Effector memory CD8-positive, alpha-beta T cell (primary cell): Measurements from ENCODE around the gene ULK3.
"Not testable (repeated sequence)": the region's sequence is repeated elsewhere in the genome, so short reads cannot be mapped to it uniquely, and the experiment has no call there.

Source experiments
- ATAC-seq: fragments of 150-1000 bp; cut with Tn5 transposase; replicated peaks from 2 replicates; pipeline ENCODE4 v1.10.0; 2021; ENCODE audit warnings: mild to moderate bottlenecking, moderate library complexity
- DNase-seq, 3 experiments: peaks; one replicate each; pipeline ENCODE4 v3.0.0; 2021
- H3K27ac Mint-ChIP-seq, 2 donors: one replicate each; pipeline ENCODE4 v1.8.0; 2022; ENCODE audit warnings: mild to moderate bottlenecking in 2 of 2, mixed read lengths in 2 of 2, moderate library complexity in 2 of 2
- H3K27me3 Mint-ChIP-seq, 2 donors: one replicate each; pipeline ENCODE4 v1.8.0; 2022; ENCODE audit warnings: mixed read lengths in 2 of 2
- H3K36me3 Mint-ChIP-seq: one replicate; pipeline ENCODE4 v1.8.0; 2022; ENCODE audit warnings: mild to moderate bottlenecking, moderate library complexity, mixed read lengths; ENCODE audit not compliant: insufficient read depth
- H3K4me1 Mint-ChIP-seq, 2 donors: one replicate each; pipeline ENCODE4 v1.8.0; 2022; ENCODE audit warnings: low read depth in 2 of 2, mixed read lengths in 2 of 2
- H3K4me3 Mint-ChIP-seq, 2 donors: one replicate each; pipeline ENCODE4 v1.8.0; 2022; ENCODE audit warnings: mild to moderate bottlenecking in 2 of 2, mixed read lengths in 2 of 2, moderate library complexity in 2 of 2
- H3K9me3 Mint-ChIP-seq, 2 donors: one replicate each; pipeline ENCODE4 v1.8.0; 2022; ENCODE audit warnings: mixed read lengths in 2 of 2
- total RNA-seq, 9 experiments: gene quantifications; one replicate each; lab custom pipeline; 2026; lab: John Stamatoyannopoulos, UW

ULK3 gene
- 65.1 to 105 (median 82.3) reads per million in 9 experiments for total RNA-seq

DNA sequence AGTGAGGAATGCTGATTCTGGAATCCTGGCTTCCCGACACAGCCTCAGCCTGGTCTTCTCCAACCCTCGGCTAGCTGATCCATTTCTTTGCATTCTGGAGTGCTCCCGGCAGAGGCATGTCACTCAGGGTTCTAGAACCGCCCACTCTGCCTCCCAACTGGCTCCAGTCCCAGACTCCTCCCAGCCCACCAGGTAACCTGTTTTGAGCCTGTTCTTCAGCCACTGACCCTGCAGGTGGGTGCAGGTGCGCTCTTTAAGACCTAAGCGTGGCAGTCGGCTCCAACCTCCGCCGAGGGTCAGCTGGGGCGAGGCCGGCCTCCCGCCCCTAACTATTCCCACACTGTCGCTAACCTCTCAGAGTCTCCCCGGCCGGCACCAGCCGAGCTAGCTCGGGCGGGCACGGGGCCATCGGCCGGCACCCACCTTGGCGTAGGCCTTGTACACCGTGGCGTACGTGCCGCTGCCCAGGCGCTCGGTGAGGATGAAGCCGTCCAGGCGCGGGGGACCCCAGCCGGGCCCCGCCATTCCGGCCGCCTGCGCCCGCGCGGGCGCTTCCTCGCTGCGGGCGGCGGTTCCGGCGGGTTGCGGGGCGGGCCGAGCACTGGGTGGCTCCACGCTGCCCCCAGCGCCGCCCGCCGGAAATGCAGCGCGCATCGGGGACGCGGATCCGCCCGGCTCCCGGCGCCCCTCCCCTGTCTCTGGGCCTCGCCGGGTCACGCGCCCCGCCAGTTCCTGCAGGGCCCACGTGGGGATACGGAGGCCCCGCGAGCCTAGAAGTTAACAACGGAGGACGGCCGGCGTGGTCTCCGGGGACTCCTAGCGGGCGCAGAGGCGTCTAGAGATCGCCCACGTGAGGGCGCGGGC lies at the start of gene ULK3:
Gene ULK3 (minus strand): TSS at position 576 of the 864 bp plus-strand sequence. CDS start 51 bp downstream, at position 525.
- H3K4me3 Mint-ChIP-seq: peak within 1 kb of the TSS; percentile 83 to 85
- DNase-seq: peak; percentile 92 to 95 (median 94)
- H3K4me1 Mint-ChIP-seq: peaks cover 41 to 42% of the 10 kb centered on the region in 2 donors
- H3K27ac Mint-ChIP-seq: peak within 1 kb of the TSS; percentile 84 to 90
- ATAC-seq: peak; percentile 88
- no peaks in the 10 kb centered on the region for H3K9me3 Mint-ChIP-seq
- H3K27me3 Mint-ChIP-seq: no peaks in the 10 kb centered on the region
- peaks cover 43% of the 10 kb centered on the region for H3K36me3 Mint-ChIP-seq

GRCh38 chr15:74892313-74892712 lies 49.4 kb upstream of the ULK3 start:
- peaks cover 29 to 35% of the 10 kb centered on the region in 2 donors for H3K4me1 Mint-ChIP-seq
- peaks cover 16% of the 10 kb centered on the region for H3K36me3 Mint-ChIP-seq
- H3K4me3 Mint-ChIP-seq: peak overlapping the region in 1 of 2 donors; percentile 81
- no peaks in the 10 kb centered on the region for H3K9me3 Mint-ChIP-seq
- H3K27ac Mint-ChIP-seq: peak overlapping the region in 1 of 2 donors; percentile 96
- ATAC-seq (no peak), DNase-seq (no peak)
- H3K27me3 Mint-ChIP-seq: no peaks in the 10 kb centered on the region

GRCh38 chr15:74891469-74891868 lies 48.5 kb upstream of the ULK3 start:
- Mint-ChIP-seq H3K4me1 (peaks cover 29 to 35% of the 10 kb centered on the region in 2 donors), H3K27ac (no peak overlapping the region), H3K27me3 (no peaks in the 10 kb centered on the region), H3K4me3 (peak overlapping the region; percentile 88 to 94), H3K9me3 (no peaks in the 10 kb centered on the region), H3K36me3 (peaks cover 16% of the 10 kb centered on the region)
- no peak for DNase-seq
- no peak for ATAC-seq

GRCh38 chr15:74890665-74890960 lies 47.7 kb upstream of the ULK3 start:
- H3K4me1 Mint-ChIP-seq: peaks cover 29 to 35% of the 10 kb centered on the region in 2 donors
- DNase-seq: no peak

GRCh38 chr15:74889883-74890664 lies 47.1 kb upstream of the ULK3 start, which contains the start of gene MPI:
TSS of gene MPI (plus strand) at chr15:74890042. CDS start at chr15:74890074, 32 bp downstream.
- Mint-ChIP-seq H3K36me3 (peaks cover 16% of the 10 kb centered on the region), H3K4me1 (peaks cover 29 to 35% of the 10 kb centered on the region in 2 donors), H3K27me3 (no peaks in the 10 kb centered on the region), H3K27ac (peak within 1 kb of the TSS; percentile 91 to 96), H3K4me3 (peak within 1 kb of the TSS; percentile 88 to 94), H3K9me3 (no peaks in the 10 kb centered on the region)
- DNase-seq: peak; percentile 79 to 83 (median 80)
- peak; percentile 95 for ATAC-seq

More at GRCh38 chr15:74890665-74890960, 47.7 kb upstream of the ULK3 start:
- Mint-ChIP-seq H3K9me3 (no peaks in the 10 kb centered on the region), H3K36me3 (peaks cover 16% of the 10 kb centered on the region), H3K27me3 (no peaks in the 10 kb centered on the region), H3K27ac (peak overlapping the region; percentile 74 to 96), H3K4me3 (peak overlapping the region; percentile 88 to 94)
- no peak for ATAC-seq

- Mint-ChIP-seq H3K9me3 (no peaks in the 10 kb centered on the region), H3K27me3 (no peaks in the 10 kb centered on the region), H3K36me3 (peaks cover 16% of the 10 kb centered on the region), H3K27ac (peak overlapping the region; percentile 91 to 96), H3K4me3 (peak overlapping the region; percentile 88 to 94), H3K4me1 (peaks cover 32 to 38% of the 10 kb centered on the region in 2 donors)
- DNase-seq (no peak), ATAC-seq (no peak)
Observed at GRCh38 chr15:74889390-74889882, 46.5 kb upstream of the ULK3 start.

- Mint-ChIP-seq H3K9me3 (no peaks in the 10 kb centered on the region), H3K36me3 (peaks cover 14% of the 10 kb centered on the region), H3K4me3 (peak overlapping the region in 1 of 2 donors; percentile 88), H3K27ac (peak overlapping the region in 1 of 2 donors; percentile 91), H3K27me3 (no peaks in the 10 kb centered on the region), H3K4me1 (peaks cover 36% of the 10 kb centered on the region in 2 donors)
- ATAC-seq (no peak), DNase-seq (no peak)
Observed at GRCh38 chr15:74888716-74889115, 45.8 kb upstream of the ULK3 start.

DNA sequence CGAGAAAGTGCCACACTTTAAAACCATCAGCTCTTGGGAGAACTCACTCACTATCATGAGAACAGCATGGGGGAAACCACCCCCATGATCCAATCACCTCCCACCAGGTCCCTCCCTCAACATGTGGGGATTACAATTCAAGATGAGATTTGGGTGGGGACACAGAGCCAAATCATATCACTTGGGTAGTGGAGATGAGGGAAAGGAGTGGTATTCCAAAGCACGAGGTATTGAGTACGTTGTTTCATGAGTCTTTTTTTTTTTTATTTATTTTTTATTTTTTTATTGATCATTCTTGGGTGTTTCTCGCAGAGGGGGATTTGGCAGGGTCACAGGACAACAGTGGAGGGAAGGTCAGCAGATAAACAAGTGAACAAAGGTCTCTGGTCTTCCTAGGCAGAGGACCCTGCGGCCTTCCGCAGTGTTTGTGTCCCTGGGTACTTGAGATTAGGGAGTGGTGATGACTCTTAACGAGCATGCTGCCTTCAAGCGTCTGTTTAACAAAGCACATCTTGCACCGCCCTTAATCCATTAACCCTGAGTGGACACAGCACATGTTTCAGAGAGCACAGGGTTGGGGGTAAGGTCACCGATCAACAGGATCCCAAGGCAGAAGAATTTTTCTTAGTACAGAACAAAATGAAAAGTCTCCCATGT lies 44.7 kb upstream of the ULK3 start:
- not testable (repeated sequence) for H3K36me3 Mint-ChIP-seq, ATAC-seq, H3K4me3 Mint-ChIP-seq, H3K9me3 Mint-ChIP-seq, H3K27ac Mint-ChIP-seq, DNase-seq, H3K27me3 Mint-ChIP-seq
- peaks cover 26% of the 10 kb centered on the region in 2 donors for H3K4me1 Mint-ChIP-seq

GRCh38 chr15:74885461-74885860 lies 42.5 kb upstream of the ULK3 start:
- DNase-seq (no peak), ATAC-seq (no peak)
- Mint-ChIP-seq H3K4me1 (peaks cover 19 to 20% of the 10 kb centered on the region in 2 donors), H3K27ac (no peak overlapping the region), H3K9me3 (no peaks in the 10 kb centered on the region), H3K36me3 (peaks cover 3% of the 10 kb centered on the region), H3K4me3 (no peak overlapping the region), H3K27me3 (no peaks in the 10 kb centered on the region)

DNA sequence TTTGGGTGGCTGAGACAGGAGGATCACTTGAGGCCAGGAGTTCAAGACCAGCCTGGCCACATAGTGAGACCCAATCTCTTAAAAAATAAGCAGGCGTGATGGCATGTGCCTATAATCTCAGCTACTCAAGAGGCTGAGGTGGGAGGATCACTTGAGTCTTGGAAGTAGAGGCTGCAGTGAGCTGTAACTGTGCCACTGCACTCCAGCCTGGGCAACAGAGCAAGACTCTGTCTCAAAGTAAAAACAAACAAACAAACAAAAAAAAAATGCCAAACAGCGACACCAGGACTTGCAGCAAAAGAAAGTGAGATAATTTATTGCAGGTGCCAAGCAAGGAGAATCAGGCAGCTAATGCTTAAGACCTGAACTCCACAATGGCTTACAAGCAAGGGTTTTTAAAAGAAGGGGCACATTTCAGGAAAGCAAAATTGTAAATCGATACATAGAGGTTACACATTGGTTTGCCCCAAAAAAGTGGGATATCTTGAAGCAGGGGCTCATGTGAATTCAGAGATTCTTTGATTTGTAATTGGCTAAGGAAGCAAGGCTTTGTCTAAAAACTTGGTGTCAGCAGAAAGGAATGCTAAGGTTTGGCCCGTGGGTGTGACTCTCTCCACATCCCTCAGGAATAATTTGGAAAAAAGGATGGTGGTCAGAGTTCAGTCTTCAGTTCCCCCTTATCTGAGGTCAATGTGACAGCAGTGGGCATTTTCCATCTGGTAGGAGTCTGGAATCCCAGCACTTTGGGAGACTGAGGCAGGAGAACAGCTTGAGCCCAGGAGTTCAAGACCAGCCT lies 41.7 kb upstream of the ULK3 start:
- no peaks in the 10 kb centered on the region for H3K9me3 Mint-ChIP-seq
- no peak for DNase-seq
- peaks cover under 1% of the 10 kb centered on the region for H3K36me3 Mint-ChIP-seq
- H3K4me1 Mint-ChIP-seq: peaks cover 12 to 14% of the 10 kb centered on the region in 2 donors
- no peak for ATAC-seq
- H3K27me3 Mint-ChIP-seq: no peaks in the 10 kb centered on the region
- no peak overlapping the region for H3K4me3 Mint-ChIP-seq
- H3K27ac Mint-ChIP-seq: no peak overlapping the region

DNA sequence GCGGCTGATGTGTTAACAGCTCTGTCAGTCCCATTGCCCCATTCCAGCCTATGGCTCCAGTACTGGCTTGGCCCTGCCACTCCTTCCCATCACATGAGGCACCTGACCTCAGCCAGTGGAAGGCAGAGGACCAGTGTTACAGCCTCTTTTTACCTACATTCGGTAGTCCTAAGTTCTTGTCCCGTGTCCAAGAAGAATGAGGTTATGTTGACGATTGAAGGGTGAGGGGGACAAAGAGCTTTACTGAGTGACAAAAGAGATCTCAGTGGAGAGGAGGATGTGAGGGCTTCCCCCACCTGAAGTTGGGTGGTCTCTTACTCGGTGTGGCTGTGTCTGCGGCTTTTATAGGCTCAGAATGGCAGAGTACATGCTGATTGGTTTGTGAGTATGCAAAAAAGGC lies 39.6 kb upstream of the ULK3 start:
- H3K27ac Mint-ChIP-seq: no peak overlapping the region
- no peak overlapping the region for H3K4me3 Mint-ChIP-seq
- ATAC-seq (no peak), DNase-seq (no peak)
- no peaks in the 10 kb centered on the region for H3K9me3 Mint-ChIP-seq
- H3K27me3 Mint-ChIP-seq: no peaks in the 10 kb centered on the region
- H3K36me3 Mint-ChIP-seq: no peaks in the 10 kb centered on the region
- H3K4me1 Mint-ChIP-seq: peaks cover 5 to 9% of the 10 kb centered on the region in 2 donors

- Mint-ChIP-seq H3K36me3 (peaks cover 18% of the 10 kb centered on the region), H3K27ac (no peak overlapping the region), H3K9me3 (no peaks in the 10 kb centered on the region), H3K27me3 (no peaks in the 10 kb centered on the region), H3K4me1 (peaks cover 5 to 8% of the 10 kb centered on the region in 2 donors), H3K4me3 (no peak overlapping the region)
- DNase-seq (no peak), ATAC-seq (no peak)
Observed at GRCh38 chr15:74878273-74878672, 35.3 kb upstream of the ULK3 start.
